CD4-positive, CD25-positive, alpha-beta regulatory T cell (primary cell): Measurements from ENCODE around the gene CYP4F2. TPM values are rescaled to one million over a fixed set of nuclear protein-coding genes. Genes with fewer than 3 reads are reported as not detected.
"Not testable (repeated sequence)": the region's sequence is repeated elsewhere in the genome, so short reads cannot be mapped to it uniquely, and the experiment has no call there.

ENCODE experiments used
- ATAC-seq, 2 donors: fragments of 150-1000 bp; cut with Tn5 transposase; one replicate each; pipeline ENCODE4 v1.10.0; 2021; ENCODE audit warnings: low read depth in 2 of 2, moderate number of reproducible peaks in 2 of 2, moderate library complexity in 1 of 2
- DNase-seq, 3 donors: peaks; one replicate each; pipeline versions ENCODE4 v3.0.0 to v3.0.0-alpha.2; 2012 to 2022; ENCODE audit warnings: mixed read lengths in 1 of 3
- H3K27ac ChIP-seq: one replicate; pipeline ENCODE4 v1.7.0; 2013; ENCODE audit warnings: mild to moderate bottlenecking, low read length; ENCODE audit not compliant: insufficient read depth, poor library complexity, severe bottlenecking
- H3K27me3 ChIP-seq: one replicate; pipeline ENCODE4 v1.7.0; 2013; ENCODE audit warnings: low read length; ENCODE audit not compliant: control insufficient read depth, insufficient read depth
- H3K36me3 ChIP-seq: one replicate; pipeline ENCODE4 v1.7.0; 2013; ENCODE audit warnings: mild to moderate bottlenecking, low read length, moderate library complexity; ENCODE audit not compliant: control insufficient read depth, insufficient read depth
- H3K4me1 ChIP-seq: 2 replicates; pipeline ENCODE4 v1.7.0; 2013; ENCODE audit warnings: mild to moderate bottlenecking, low read length; ENCODE audit not compliant: insufficient read depth, control insufficient read depth, poor library complexity, severe bottlenecking
- H3K4me3 ChIP-seq: one replicate; pipeline ENCODE4 v1.7.0; 2013; ENCODE audit warnings: low read depth, mild to moderate bottlenecking, low read length, moderate library complexity
- H3K9me3 ChIP-seq, 2 experiments: 1 replicate in 1 of 2; 2 replicates in 1 of 2; pipeline ENCODE4 v1.7.0; 2013; ENCODE audit warnings: low read length in 2 of 2, mild to moderate bottlenecking in 1 of 2, moderate library complexity in 1 of 2; ENCODE audit not compliant: control insufficient read depth in 2 of 2
- H3K27ac Mint-ChIP-seq, 3 donors: one replicate each; pipeline ENCODE4 v1.8.0; 2020 to 2022; ENCODE audit warnings: mild to moderate bottlenecking in 3 of 3, mixed read lengths in 3 of 3, moderate library complexity in 2 of 3
- H3K27me3 Mint-ChIP-seq: one replicate; pipeline ENCODE4 v1.8.0; 2022; ENCODE audit warnings: mild to moderate bottlenecking, mixed read lengths
- H3K36me3 Mint-ChIP-seq: one replicate; pipeline ENCODE4 v1.8.0; 2020; ENCODE audit warnings: mixed read lengths
- H3K4me1 Mint-ChIP-seq, 4 donors: one replicate each; pipeline ENCODE4 v1.8.0; 2020 to 2022; ENCODE audit warnings: mixed read lengths in 4 of 4, mild to moderate bottlenecking in 1 of 4
- H3K4me3 Mint-ChIP-seq, 4 donors: one replicate each; pipeline ENCODE4 v1.8.0; 2020 to 2022; ENCODE audit warnings: mild to moderate bottlenecking in 4 of 4, mixed read lengths in 4 of 4, moderate library complexity in 3 of 4
- H3K9me3 Mint-ChIP-seq, 7 donors: one replicate each; pipeline ENCODE4 v1.8.0; 2020 to 2022; ENCODE audit warnings: mixed read lengths in 7 of 7, mild to moderate bottlenecking in 3 of 7, moderate library complexity in 2 of 7
- polyA plus RNA-seq, 4 donors: library from polyadenylated mRNA; unstranded; fragments of 300-500 nt; fragmentation: Illumina TruSeq; gene quantifications; one replicate each; pipeline ENCODE4 v1.2.3, GENCODE V29; 2021
- total RNA-seq: library from RNA; stranded (reverse); gene quantifications from one replicate; pipeline ENCODE4 v1.2.3, GENCODE V29; 2022

CYP4F2 gene
- total and polyA plus RNA-seq, 5 donors from 2014 or later, result not detected

GRCh38 chr19:15934332-15935078 is 36.6 kb upstream of the CYP4F2 start, which contains the start of gene CYP4F11:
CYP4F11 (minus strand) TSS chr19:15934529; CDS start chr19:15934408, 121 bp downstream.
- Mint-ChIP-seq H3K4me1 (no peaks in the 10 kb centered on the region), H3K27me3 (peaks cover 16% of the 10 kb centered on the region), H3K4me3 (no peak within 1 kb of the TSS), H3K27ac (no peak within 1 kb of the TSS), H3K36me3 (peaks cover 4% of the 10 kb centered on the region), H3K9me3 (peaks cover 0 to 4% (median 0%) of the 10 kb centered on the region in 7 donors)
- H3K27me3 ChIP-seq, result no peaks in the 10 kb centered on the region
- no peak within 1 kb of the TSS for H3K27ac ChIP-seq
- peaks cover 0 to 3% of the 10 kb centered on the region in 2 experiments for H3K9me3 ChIP-seq
- H3K4me1 ChIP-seq, result no peaks in the 10 kb centered on the region
- H3K4me3 ChIP-seq, result no peak within 1 kb of the TSS
- H3K36me3 ChIP-seq, result no peaks in the 10 kb centered on the region
- ATAC-seq, result no peak
- no peak for DNase-seq

GRCh38 chr19:15933761-15934331 is 36.0 kb upstream of the CYP4F2 start:
- H3K4me1 Mint-ChIP-seq, H3K36me3 Mint-ChIP-seq, H3K4me1 ChIP-seq, H3K36me3 ChIP-seq, H3K27ac ChIP-seq, H3K27me3 ChIP-seq, H3K9me3 Mint-ChIP-seq, H3K4me3 Mint-ChIP-seq, H3K4me3 ChIP-seq, H3K27ac Mint-ChIP-seq, ATAC-seq, H3K9me3 ChIP-seq, DNase-seq: not testable (repeated sequence)
- peaks cover 20% of the 10 kb centered on the region for H3K27me3 Mint-ChIP-seq

- Mint-ChIP-seq H3K27ac (no peak overlapping the region), H3K4me3 (no peak overlapping the region)
- no peak for ATAC-seq
Observed at GRCh38 chr19:15928321-15928720, 30.4 kb upstream of the CYP4F2 start.

GRCh38 chr19:15926484-15926883 is 28.6 kb upstream of the CYP4F2 start:
- Histone ChIP-seq H3K27ac (no peak overlapping the region), H3K4me3 (no peak overlapping the region), H3K27me3 (peaks cover 7% of the 10 kb centered on the region), H3K9me3 (no peaks in the 10 kb centered on the region), H3K4me1 (no peaks in the 10 kb centered on the region), H3K36me3 (no peaks in the 10 kb centered on the region)
- Mint-ChIP-seq H3K27ac (no peak overlapping the region), H3K4me3 (no peak overlapping the region), H3K9me3 (peaks cover 0 to 4% (median 0%) of the 10 kb centered on the region in 7 donors), H3K36me3 (peaks cover 4% of the 10 kb centered on the region), H3K27me3 (peaks cover 9% of the 10 kb centered on the region), H3K4me1 (no peaks in the 10 kb centered on the region)
- ATAC-seq, result no peak
- DNase-seq, result no peak

More at GRCh38 chr19:15928321-15928720, 30.4 kb upstream of the CYP4F2 start:
- Histone ChIP-seq H3K4me1 (no peaks in the 10 kb centered on the region), H3K9me3 (no peaks in the 10 kb centered on the region), H3K27me3 (peaks cover 7% of the 10 kb centered on the region), H3K4me3 (no peak overlapping the region), H3K27ac (no peak overlapping the region), H3K36me3 (no peaks in the 10 kb centered on the region)
- H3K4me1 Mint-ChIP-seq, result no peaks in the 10 kb centered on the region
- peaks cover 0 to 4% (median 0%) of the 10 kb centered on the region in 7 donors for H3K9me3 Mint-ChIP-seq
- H3K36me3 Mint-ChIP-seq, result peaks cover 4% of the 10 kb centered on the region
- DNase-seq, result no peak
- H3K27me3 Mint-ChIP-seq, result peaks cover 9% of the 10 kb centered on the region

GRCh38 chr19:15923702-15924101 is 25.8 kb upstream of the CYP4F2 start:
- Mint-ChIP-seq H3K27ac (no peak overlapping the region), H3K9me3 (peaks cover 0 to 1% (median 0%) of the 10 kb centered on the region in 7 donors), H3K4me1 (peaks cover 0 to 5% (median 0%) of the 10 kb centered on the region in 4 donors), H3K36me3 (no peaks in the 10 kb centered on the region), H3K27me3 (peaks cover 16% of the 10 kb centered on the region), H3K4me3 (no peak overlapping the region)
- H3K36me3 ChIP-seq, result no peaks in the 10 kb centered on the region
- no peaks in the 10 kb centered on the region for H3K4me1 ChIP-seq
- peaks cover 7% of the 10 kb centered on the region for H3K27me3 ChIP-seq
- no peak for DNase-seq
- no peak for ATAC-seq
- H3K4me3 ChIP-seq, result no peak overlapping the region
- H3K27ac ChIP-seq, result no peak overlapping the region
- H3K9me3 ChIP-seq, result no peaks in the 10 kb centered on the region

GRCh38 chr19:15922021-15922420 is 24.1 kb upstream of the CYP4F2 start:
- peaks cover 0 to 2% (median 0%) of the 10 kb centered on the region in 7 donors for H3K9me3 Mint-ChIP-seq

GRCh38 chr19:15919243-15919642 is 21.4 kb upstream of the CYP4F2 start:
- Histone ChIP-seq H3K27ac (no peak overlapping the region), H3K4me3 (no peak overlapping the region), H3K4me1 (no peaks in the 10 kb centered on the region), H3K27me3 (peaks cover 15% of the 10 kb centered on the region), H3K9me3 (peaks cover 9 to 11% of the 10 kb centered on the region in 2 experiments), H3K36me3 (no peaks in the 10 kb centered on the region)
- Mint-ChIP-seq H3K4me1 (peaks cover 0 to 5% (median 0%) of the 10 kb centered on the region in 4 donors), H3K36me3 (no peaks in the 10 kb centered on the region), H3K27me3 (peaks cover 25% of the 10 kb centered on the region), H3K4me3 (no peak overlapping the region), H3K27ac (no peak overlapping the region), H3K9me3 (peaks cover 0 to 8% (median 3%) of the 10 kb centered on the region in 7 donors)
- DNase-seq (no peak), ATAC-seq (no peak)

More at GRCh38 chr19:15922021-15922420, 24.1 kb upstream of the CYP4F2 start:
- Mint-ChIP-seq H3K4me1 (peaks cover 0 to 5% (median 0%) of the 10 kb centered on the region in 4 donors), H3K27me3 (peaks cover 20% of the 10 kb centered on the region), H3K36me3 (no peaks in the 10 kb centered on the region), H3K27ac (no peak overlapping the region), H3K4me3 (no peak overlapping the region)
- Histone ChIP-seq H3K4me3 (no peak overlapping the region), H3K27ac (no peak overlapping the region), H3K36me3 (no peaks in the 10 kb centered on the region), H3K27me3 (peaks cover 7% of the 10 kb centered on the region), H3K4me1 (no peaks in the 10 kb centered on the region), H3K9me3 (no peaks in the 10 kb centered on the region)
- ATAC-seq (no peak), DNase-seq (no peak)
